Ovary (tissue), 9 donors: ENCODE results near the gene NRARP. TPM values are rescaled to one million over a fixed set of nuclear protein-coding genes. Genes with fewer than 3 reads are reported as not detected.

Source experiments
- DNase-seq, 5 donors: peaks; one replicate each; pipeline ENCODE4 v3.0.0-alpha.2; 2019 to 2020
- H3K27ac ChIP-seq, 2 donors: fragments of 200-600 bp; one replicate each; pipeline versions ENCODE4 v1.5.1 to v1.8.0; 2019 to 2022
- H3K27me3 ChIP-seq: fragments of 200-600 bp; one replicate; pipeline ENCODE4 v1.8.0; 2022
- H3K36me3 ChIP-seq: fragments of 200-600 bp; sonication (generic); one replicate; pipeline ENCODE4 v1.5.1; 2019
- H3K4me1 ChIP-seq: one replicate; pipeline ENCODE4 v1.8.1; 2013; ENCODE audit warnings: mild to moderate bottlenecking, moderate library complexity; ENCODE audit not compliant: insufficient read depth
- H3K4me3 ChIP-seq: fragments of 200-600 bp; sonication (generic); one replicate; pipeline ENCODE4 v1.5.1; 2017
- H3K9me3 ChIP-seq, 2 donors: fragments of 200-600 bp in 1 of 2; sonication (generic) in 1 of 2; one replicate each; pipeline versions ENCODE4 v1.5.1 to v1.8.1; 2013 to 2019; ENCODE audit warnings: mild to moderate bottlenecking in 1 of 2, moderate library complexity in 1 of 2
- EP300 ChIP-seq: sonication (generic); formaldehyde crosslinking; IDR thresholded peaks from one replicate; pipeline ENCODE4 v1.6.1; 2017; ENCODE audit warnings: antibody characterized with exemption
- POLR2A ChIP-seq: fragments of 450-650 bp; IDR thresholded peaks from one replicate; pipeline ENCODE4 v1.6.1; 2017; ENCODE audit warnings: antibody characterized with exemption, mild to moderate bottlenecking, moderate library complexity
- WGBS, 3 donors: extraction: QIAGEN DNeasy Blood & Tissue Kit in 1 of 3; methylation state at CpG; one replicate each; pipeline versions ENCODE4 v1.1.5 to v1.1.7; 2013 to 2017; 5-methylcytosine and 5-hydroxymethylcytosine counted together
- intact Hi-C, 4 donors: fragments of 100-400 bp; cut with DNase I; formaldehyde crosslinking; loops; one replicate each; pipeline versions ENCODE4 v1.11.0 to v1.15.1; 2022 to 2023
- polyA plus RNA-seq, 2 donors: library from polyadenylated mRNA; stranded (reverse); fragments of 200-250 nt in 1 of 2; fragments of 350-450 nt in 1 of 2; fragmentation: Illumina TruSeq in 1 of 2; extraction: RNeasy Lipid Tissue Mini Kit (QIAGEN cat#74804) in 1 of 2; gene quantifications; one replicate each; pipeline ENCODE4 v1.2.3, GENCODE V29; 2013 to 2014
- total RNA-seq, 7 donors: library from RNA; depleted of rRNA in 2 of 7; stranded (reverse); fragments of >200 nt in 2 of 7; fragmentation: NEBNext Ultra II Directional in 3 of 7; extraction: Animal tissue kit (Norgen Biotek cat#: 25700) in 3 of 7; gene quantifications; one replicate each; pipeline versions ENCODE4 v1.1.0 to v1.2.4, GENCODE V29; 2016 to 2023
- TF ChIP-seq, protein P1 (sequence below), 3 donors: fragments of 450-650 bp in 2 of 3; fragments of 200-600 bp in 1 of 3; IDR thresholded peaks; one replicate each; pipeline versions ENCODE4 v1.5.1 to v1.8.0; 2016 to 2022; ENCODE audit warnings: antibody characterized with exemption in 3 of 3, mild to moderate bottlenecking in 1 of 3
- donor health status: DM: no; HTN: no; CAD: no; lungs with moderate emphysema.
- donor health status: DM: no; HTN: no; CAD: no.
- donor health status: Bipolar disorder and iron deficiency.
- donor health status: DM: yes; HTN: yes; CAD: no.
- donor health status: DM: no; HTN: no; CAD: no.
- donor health status: DM: yes; HTN: yes; CAD: no.

NRARP gene
- total and polyA plus RNA-seq, 9 donors, result 1.3 to 13.8 (median 3.7) TPM

DNA sequence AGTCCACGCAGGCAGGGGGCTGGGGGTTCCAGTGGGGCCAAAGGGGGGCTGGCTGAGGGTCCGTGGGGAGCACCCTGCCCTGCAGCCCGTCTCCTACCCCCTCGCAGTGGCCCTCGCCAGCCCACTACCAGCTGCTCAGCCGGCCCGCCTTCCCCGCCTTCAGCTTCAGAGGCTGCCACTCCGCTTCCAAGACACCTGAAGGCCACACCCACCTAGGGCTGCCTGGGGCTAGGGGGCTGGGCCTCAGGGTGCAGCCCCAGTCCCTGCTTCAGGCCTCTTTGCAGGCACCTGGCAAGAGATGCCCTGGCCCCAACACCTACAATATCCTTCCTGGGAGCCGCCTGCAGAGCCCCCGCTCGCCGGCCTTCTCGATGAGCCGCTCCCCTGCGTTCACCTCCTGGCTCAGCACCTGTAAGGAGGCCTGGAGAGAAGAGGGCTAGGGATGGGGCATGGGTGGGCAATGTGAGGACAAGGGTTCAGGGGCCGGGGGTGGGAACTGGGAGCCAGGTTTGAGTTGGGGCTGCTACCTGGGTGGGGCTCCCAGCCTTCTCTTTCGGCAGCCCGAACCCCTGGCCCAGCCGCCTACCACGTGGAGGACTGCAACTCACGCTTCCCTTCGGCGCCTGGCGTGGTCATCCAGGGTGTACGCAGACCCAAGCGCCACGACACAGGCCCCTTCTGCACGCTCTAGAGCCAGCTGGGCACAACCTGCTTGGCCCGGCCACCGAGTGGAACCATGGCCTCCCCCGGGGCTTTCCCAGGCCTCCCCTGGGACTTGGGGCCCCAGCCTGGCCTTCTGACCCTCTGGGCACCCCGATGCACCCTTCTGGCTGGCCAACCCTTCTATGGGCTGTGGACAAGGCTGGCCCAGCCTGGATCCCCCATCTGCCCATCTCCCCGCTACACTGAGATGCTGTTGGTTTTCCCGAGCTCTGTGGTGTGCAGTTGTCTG lies 49.2 kb downstream of the NRARP start:
- no peaks in the 10 kb centered on the region for H3K36me3 ChIP-seq
- intact Hi-C loops, result no loop called here
- H3K27ac ChIP-seq, result no peak overlapping the region
- H3K9me3 ChIP-seq, result no peaks in the 10 kb centered on the region
- no peak overlapping the region for H3K4me3 ChIP-seq
- peaks cover 15% of the 10 kb centered on the region for H3K4me1 ChIP-seq
- no peaks in the 10 kb centered on the region for H3K27me3 ChIP-seq
- TF ChIP-seq, protein P1, sequence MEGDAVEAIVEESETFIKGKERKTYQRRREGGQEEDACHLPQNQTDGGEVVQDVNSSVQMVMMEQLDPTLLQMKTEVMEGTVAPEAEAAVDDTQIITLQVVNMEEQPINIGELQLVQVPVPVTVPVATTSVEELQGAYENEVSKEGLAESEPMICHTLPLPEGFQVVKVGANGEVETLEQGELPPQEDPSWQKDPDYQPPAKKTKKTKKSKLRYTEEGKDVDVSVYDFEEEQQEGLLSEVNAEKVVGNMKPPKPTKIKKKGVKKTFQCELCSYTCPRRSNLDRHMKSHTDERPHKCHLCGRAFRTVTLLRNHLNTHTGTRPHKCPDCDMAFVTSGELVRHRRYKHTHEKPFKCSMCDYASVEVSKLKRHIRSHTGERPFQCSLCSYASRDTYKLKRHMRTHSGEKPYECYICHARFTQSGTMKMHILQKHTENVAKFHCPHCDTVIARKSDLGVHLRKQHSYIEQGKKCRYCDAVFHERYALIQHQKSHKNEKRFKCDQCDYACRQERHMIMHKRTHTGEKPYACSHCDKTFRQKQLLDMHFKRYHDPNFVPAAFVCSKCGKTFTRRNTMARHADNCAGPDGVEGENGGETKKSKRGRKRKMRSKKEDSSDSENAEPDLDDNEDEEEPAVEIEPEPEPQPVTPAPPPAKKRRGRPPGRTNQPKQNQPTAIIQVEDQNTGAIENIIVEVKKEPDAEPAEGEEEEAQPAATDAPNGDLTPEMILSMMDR (IDR thresholded peaks at IDR 0.05), result no peak
- TF ChIP-seq EP300 (no peak), POLR2A (no peak)
- no peak for DNase-seq
- WGBS, 3 donors, result 83 to 90% (median 85%) methylated on average over 33 to 35 of the region's 35 CpGs

DNA sequence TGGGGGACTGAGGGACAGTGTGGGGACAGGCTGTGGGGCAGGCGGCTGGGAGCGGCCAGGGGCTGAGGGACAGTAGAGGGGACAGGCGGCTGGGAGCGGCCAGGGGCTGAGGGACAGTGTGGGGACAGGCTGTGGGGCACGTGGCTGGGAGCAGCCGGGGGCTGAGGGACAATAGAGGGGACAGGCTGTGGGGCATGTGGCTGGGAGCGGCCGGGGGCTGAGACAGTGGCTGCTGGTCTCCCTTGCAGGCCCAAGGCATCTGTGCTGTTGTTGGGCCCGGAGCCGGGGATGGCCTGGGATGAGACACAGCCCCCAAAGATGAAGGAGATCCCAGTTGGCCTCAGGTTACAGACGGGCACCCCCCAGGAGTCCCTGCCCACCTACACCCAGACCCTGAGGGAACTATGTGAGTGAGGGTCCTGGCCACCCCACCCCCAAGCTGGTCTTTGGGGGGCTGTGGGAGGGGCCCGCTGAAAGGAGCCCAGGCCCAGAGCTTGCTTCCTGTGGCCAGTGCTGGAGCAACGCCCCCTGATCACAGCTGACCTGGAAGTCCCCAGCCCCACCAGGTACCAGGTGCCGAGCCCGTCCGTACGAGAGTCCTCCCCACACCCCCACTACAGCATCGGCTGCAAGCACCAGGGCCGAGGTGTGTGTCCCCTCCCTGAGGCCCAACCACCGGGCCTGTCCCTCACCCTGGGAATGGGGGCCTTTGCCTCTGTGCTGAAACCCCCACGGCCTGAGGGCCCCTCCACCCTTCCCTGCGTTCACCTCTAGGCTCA lies 50.4 kb downstream of the NRARP start:
- TF ChIP-seq EP300 (no peak), POLR2A (no peak)
- TF ChIP-seq, protein P1 (IDR thresholded peaks at IDR 0.05), result no peak
- Histone ChIP-seq H3K4me3 (no peak overlapping the region), H3K4me1 (peaks cover 15% of the 10 kb centered on the region), H3K9me3 (no peaks in the 10 kb centered on the region), H3K27me3 (no peaks in the 10 kb centered on the region), H3K36me3 (no peaks in the 10 kb centered on the region), H3K27ac (no peak overlapping the region)
- DNase-seq, result no peak
- intact Hi-C loops, result no loop called here
- 82 to 87% (median 86%) methylated on average over 21 to 22 of the region's 22 CpGs for WGBS, 3 donors

DNA sequence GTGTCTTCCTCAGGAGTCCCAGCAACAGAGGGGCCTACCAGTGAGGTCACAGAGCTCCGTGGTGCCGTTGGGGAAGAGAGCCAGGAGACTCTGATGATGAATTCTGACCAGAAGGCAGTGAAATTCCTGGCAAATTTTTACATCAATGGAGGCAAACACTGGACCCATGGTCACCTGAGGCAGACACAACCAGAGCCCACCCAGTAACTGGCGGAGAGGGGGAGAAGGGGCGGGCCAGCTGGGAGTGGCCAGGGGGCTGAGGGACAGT lies 50.9 kb downstream of the NRARP start, which contains the start of gene STPG3:
STPG3 (plus strand) TSS at position 93 of the 268 bp plus-strand sequence; CDS start at position 94, 1 bp downstream.
- TF ChIP-seq EP300 (no peak), POLR2A (no peak)
- TF ChIP-seq, protein P1 (IDR thresholded peaks at IDR 0.05), result no peak
- H3K9me3 ChIP-seq, result no peaks in the 10 kb centered on the region
- H3K27me3 ChIP-seq, result no peaks in the 10 kb centered on the region
- H3K4me3 ChIP-seq, result no peak within 1 kb of the TSS
- WGBS, 3 donors, result 40 to 61% (median 57%) methylated on average over 4 of the region's 4 CpGs
- peaks cover 9% of the 10 kb centered on the region for H3K4me1 ChIP-seq
- no peak within 1 kb of the TSS for H3K27ac ChIP-seq
- H3K36me3 ChIP-seq, result no peaks in the 10 kb centered on the region
- intact Hi-C loops, result no loop called here
- no peak for DNase-seq

DNA sequence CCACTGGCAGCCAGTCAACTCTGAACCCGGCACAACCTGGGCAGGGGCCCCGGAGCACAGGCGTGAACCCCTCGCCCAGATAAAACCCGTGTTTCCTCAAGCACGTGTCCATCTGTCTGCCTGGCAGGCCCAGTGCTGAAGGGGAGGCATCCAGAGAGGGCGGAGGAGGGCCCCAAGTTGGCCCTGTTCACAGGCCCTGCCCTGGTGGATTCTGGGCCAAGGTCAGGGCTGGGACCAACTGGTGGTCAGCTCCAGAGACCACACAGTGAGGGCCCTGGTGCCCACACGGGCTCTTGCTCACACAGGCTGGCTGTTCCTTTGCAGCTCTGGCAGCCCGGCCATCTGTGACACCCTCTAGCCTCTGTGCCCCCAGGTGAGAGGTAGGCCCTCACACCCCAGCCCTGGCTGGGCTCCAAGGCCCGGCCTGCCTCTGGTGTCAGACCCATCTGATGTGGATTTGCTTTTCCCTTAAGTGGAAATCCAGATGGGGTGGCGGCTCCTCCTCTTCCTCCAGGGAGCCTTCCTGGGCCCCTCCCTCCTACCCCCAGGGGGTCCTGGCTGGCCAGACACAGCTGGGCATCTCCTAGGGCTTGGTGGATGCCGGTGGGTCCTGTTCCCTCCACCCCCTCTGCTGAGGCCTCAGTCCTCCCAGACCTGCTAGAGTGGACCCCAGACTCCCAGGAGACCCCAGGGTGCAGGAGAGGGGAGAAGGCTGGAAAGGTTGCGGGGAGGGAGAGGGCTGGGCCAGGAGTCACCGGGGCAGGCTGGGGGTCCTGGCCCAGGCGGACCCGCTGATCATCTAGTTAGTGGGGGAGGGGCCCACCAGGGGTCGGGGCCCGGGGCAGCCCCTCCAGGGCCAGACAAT lies 51.5 kb downstream of the NRARP start:
- DNase-seq, result no peak
- no peak for TF ChIP-seq EP300
- TF ChIP-seq, protein P1 (IDR thresholded peaks at IDR 0.05), result no peak
- TF ChIP-seq POLR2A, result no peak
- H3K4me1 ChIP-seq, result peaks cover 5% of the 10 kb centered on the region
- no peaks in the 10 kb centered on the region for H3K36me3 ChIP-seq
- no peak overlapping the region for H3K27ac ChIP-seq
- no peaks in the 10 kb centered on the region for H3K9me3 ChIP-seq
- WGBS, 3 donors, result 32 to 38% (median 37%) methylated on average over 16 to 18 of the region's 18 CpGs
- H3K27me3 ChIP-seq, result no peaks in the 10 kb centered on the region
- no peak overlapping the region for H3K4me3 ChIP-seq
- intact Hi-C loops, result no loop called here
